Measurements from ENCODE around the gene KCNQ2. TPM values are rescaled to one million over a fixed set of nuclear protein-coding genes. Genes with fewer than 3 reads are reported as not detected.

KCNQ2 gene
- total RNA-seq, 4 donors from 2014 or later, result not detected

- Histone ChIP-seq H3K9me3 (peaks cover 0 to 4% (median 0%) of the 10 kb centered on the region in 4 donors), H3K4me1 (no peaks in the 10 kb centered on the region), H3K27ac (no peak overlapping the region), H3K4me3 (no peak overlapping the region), H3K36me3 (no peaks in the 10 kb centered on the region), H3K27me3 (peaks cover 0 to 14% of the 10 kb centered on the region in 2 donors)
- DNase-seq (ENCODE audit: low spot score in 2 of 2), result no peak
- WGBS, 2 donors, result 73 to 75% methylated on average over 18 to 27 of the region's 29 CpGs
- TF ChIP-seq POLR2A (IDR thresholded peaks at IDR 0.05), result no peak
- no peak for TF ChIP-seq CTCF (IDR thresholded peaks at IDR 0.05)
- TF ChIP-seq EP300 (IDR thresholded peaks at IDR 0.05), result no peak
Observed at GRCh38 chr20:63401384-63402110, 70.9 kb downstream of the KCNQ2 start.

GRCh38 chr20:63400486-63401210 is 71.8 kb downstream of the KCNQ2 start:
- H3K4me3 ChIP-seq, result no peak overlapping the region

GRCh38 chr20:63399596-63400375 is 72.7 kb downstream of the KCNQ2 start:
- H3K27me3 ChIP-seq, result peaks cover 0 to 16% of the 10 kb centered on the region in 2 donors
- no peaks in the 10 kb centered on the region for H3K4me1 ChIP-seq
- no peak for DNase-seq (ENCODE audit: low spot score in 2 of 2)
- H3K4me3 ChIP-seq, result no peak overlapping the region
- H3K9me3 ChIP-seq, result no peaks in the 10 kb centered on the region
- 88 to 89% methylated on average over 33 to 41 of the region's 41 CpGs for WGBS, 2 donors
- no peak overlapping the region for H3K27ac ChIP-seq
- no peaks in the 10 kb centered on the region for H3K36me3 ChIP-seq
- TF ChIP-seq EP300 (IDR thresholded peaks at IDR 0.05) (no peak), POLR2A (IDR thresholded peaks at IDR 0.05) (no peak), CTCF (IDR thresholded peaks at IDR 0.05) (no peak)

More at GRCh38 chr20:63400486-63401210, 71.8 kb downstream of the KCNQ2 start:
- Histone ChIP-seq H3K4me1 (no peaks in the 10 kb centered on the region), H3K36me3 (no peaks in the 10 kb centered on the region), H3K9me3 (no peaks in the 10 kb centered on the region), H3K27me3 (peaks cover 0 to 10% of the 10 kb centered on the region in 2 donors), H3K27ac (no peak overlapping the region)
- WGBS, 2 donors, result 74 to 78% methylated on average over 44 of the region's 44 CpGs
- no peak for DNase-seq (ENCODE audit: low spot score in 2 of 2)
- TF ChIP-seq CTCF (IDR thresholded peaks at IDR 0.05) (no peak), POLR2A (IDR thresholded peaks at IDR 0.05) (no peak), EP300 (IDR thresholded peaks at IDR 0.05) (no peak)

- Histone ChIP-seq H3K4me1 (no peaks in the 10 kb centered on the region), H3K27ac (no peak overlapping the region), H3K4me3 (no peak overlapping the region), H3K36me3 (no peaks in the 10 kb centered on the region), H3K27me3 (peaks cover 0 to 16% of the 10 kb centered on the region in 2 donors), H3K9me3 (no peaks in the 10 kb centered on the region)
- no peak for DNase-seq (ENCODE audit: low spot score in 2 of 2)
- WGBS, 2 donors, result 80 to 88% methylated on average over 18 to 26 of the region's 27 CpGs
- no peak for TF ChIP-seq CTCF (IDR thresholded peaks at IDR 0.05)
- TF ChIP-seq EP300 (IDR thresholded peaks at IDR 0.05), result no peak
- no peak for TF ChIP-seq POLR2A (IDR thresholded peaks at IDR 0.05)
Observed at GRCh38 chr20:63398744-63399514, 73.5 kb downstream of the KCNQ2 start.
